ENCODE data around the gene ZSWIM1. TPM values are rescaled to one million over a fixed set of nuclear protein-coding genes. Genes with fewer than 3 reads are reported as not detected.

The ZSWIM1 gene
- total and polyA plus RNA-seq, 2 of the 13 experiments (the other 11 are each of a cell fraction or from before 2014, with no cell fraction given) = 9.5 to 11.7 TPM

- peak; percentile 49; the same call in 1 of the 2 replicates for TF ChIP-seq HMG20B (CRISPR knock-in tag; conservative IDR thresholded peaks at IDR 0.05)
- peak; percentile 52; the same call in 1 of the 2 replicates for TF ChIP-seq ZSCAN12 (CRISPR knock-in tag; IDR thresholded peaks at IDR 0.05)
- peak; percentile 98 for TF ChIP-seq POLR2G (IDR thresholded peaks at IDR 0.05; ENCODE audit: low read depth, low read length)
- TF ChIP-seq PBX3 (CRISPR knock-in tag; IDR thresholded peaks at IDR 0.05; ENCODE audit: borderline replicate concordance) = peak; percentile 100
- peak; percentile 67; the same call in 1 of the 2 replicates for TF ChIP-seq TFE3 (CRISPR knock-in tag; IDR thresholded peaks at IDR 0.05)
- TF ChIP-seq CCDC6 (CRISPR knock-in tag; IDR thresholded peaks at IDR 0.05) = no peak
- TF ChIP-seq PRDM10 (CRISPR knock-in tag; IDR thresholded peaks at IDR 0.05; ENCODE audit: low read depth) = peak; percentile 9; the same call in 1 of the 2 replicates
- no peak; the same call in 1 of the 2 replicates for TF ChIP-seq PRDM4 (CRISPR knock-in tag; IDR thresholded peaks at IDR 0.05; ENCODE audit: borderline replicate concordance)
- TF ChIP-seq ZNF432 (CRISPR knock-in tag; IDR thresholded peaks at IDR 0.05; ENCODE audit: borderline replicate concordance) = no peak
- TF ChIP-seq ZNF670 (CRISPR knock-in tag; IDR thresholded peaks at IDR 0.05; ENCODE audit: borderline replicate concordance) = no peak
- no peak; the same call in 1 of the 2 replicates for TF ChIP-seq SSRP1 (CRISPR knock-in tag; IDR thresholded peaks at IDR 0.05)
- TF ChIP-seq ZFP36L2 (CRISPR knock-in tag; IDR thresholded peaks at IDR 0.05) = peak; percentile 96; the same call in 1 of the 2 replicates
- peak; percentile 37; the same call in 1 of the 2 replicates for TF ChIP-seq ZBTB21 (CRISPR knock-in tag; IDR thresholded peaks at IDR 0.05)
- 0 out of 2 replicates have a peak, but pooled peaks have one; percentile 19 for TF ChIP-seq HINFP (CRISPR knock-in tag; IDR thresholded peaks at IDR 0.05; ENCODE audit: low read depth)
- peak; percentile 100 for TF ChIP-seq NFYB (CRISPR knock-in tag; IDR thresholded peaks at IDR 0.05)
- no peak; the same call in 1 of the 2 replicates for TF ChIP-seq MNT (IDR thresholded peaks at IDR 0.05)
Observed at GRCh38 chr20:45857114-45857881, 23.7 kb upstream of the ZSWIM1 start, which contains the start of the genes ACOT8 and ZSWIM3 (continued).
